ENCODE measurements around the gene CYP2W1. TPM values are rescaled to one million over a fixed set of nuclear protein-coding genes. Genes with fewer than 3 reads are reported as not detected.

CYP2W1 gene
- total RNA-seq, 1 donor from 2014 or later: 2.0 TPM

DNA sequence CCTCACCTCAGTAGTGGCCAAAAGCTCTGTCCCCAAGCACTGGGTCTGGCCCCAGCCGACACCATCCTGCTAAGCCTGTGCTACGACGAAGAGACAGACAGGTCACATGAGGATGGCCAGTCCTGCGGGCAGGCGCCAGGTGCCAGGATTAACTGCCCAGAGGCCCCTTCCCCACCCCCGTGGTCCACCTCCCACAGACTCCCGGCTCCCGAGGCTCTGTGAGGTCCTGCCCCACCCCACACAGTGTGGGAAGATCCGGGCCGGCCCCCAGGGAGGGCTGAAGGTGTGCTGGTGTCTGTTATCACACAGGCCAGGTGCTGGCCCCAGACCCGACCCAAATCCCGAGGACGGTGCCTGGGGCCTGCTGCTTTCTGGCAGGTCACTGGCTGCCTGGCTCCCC lies 27.2 kb downstream of the CYP2W1 start:
- no peak for DNase-seq (ENCODE audit: extremely low spot score in 2 of 2)
- no peak overlapping the region for H3K4me3 ChIP-seq
- no peaks in the 10 kb centered on the region for H3K9me3 ChIP-seq
- peaks cover 0 to 12% of the 10 kb centered on the region in 2 donors for H3K36me3 ChIP-seq
- TF ChIP-seq, protein P1, sequence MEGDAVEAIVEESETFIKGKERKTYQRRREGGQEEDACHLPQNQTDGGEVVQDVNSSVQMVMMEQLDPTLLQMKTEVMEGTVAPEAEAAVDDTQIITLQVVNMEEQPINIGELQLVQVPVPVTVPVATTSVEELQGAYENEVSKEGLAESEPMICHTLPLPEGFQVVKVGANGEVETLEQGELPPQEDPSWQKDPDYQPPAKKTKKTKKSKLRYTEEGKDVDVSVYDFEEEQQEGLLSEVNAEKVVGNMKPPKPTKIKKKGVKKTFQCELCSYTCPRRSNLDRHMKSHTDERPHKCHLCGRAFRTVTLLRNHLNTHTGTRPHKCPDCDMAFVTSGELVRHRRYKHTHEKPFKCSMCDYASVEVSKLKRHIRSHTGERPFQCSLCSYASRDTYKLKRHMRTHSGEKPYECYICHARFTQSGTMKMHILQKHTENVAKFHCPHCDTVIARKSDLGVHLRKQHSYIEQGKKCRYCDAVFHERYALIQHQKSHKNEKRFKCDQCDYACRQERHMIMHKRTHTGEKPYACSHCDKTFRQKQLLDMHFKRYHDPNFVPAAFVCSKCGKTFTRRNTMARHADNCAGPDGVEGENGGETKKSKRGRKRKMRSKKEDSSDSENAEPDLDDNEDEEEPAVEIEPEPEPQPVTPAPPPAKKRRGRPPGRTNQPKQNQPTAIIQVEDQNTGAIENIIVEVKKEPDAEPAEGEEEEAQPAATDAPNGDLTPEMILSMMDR (IDR thresholded peaks at IDR 0.05): no peak
- TF ChIP-seq POLR2AphosphoS5 (IDR thresholded peaks at IDR 0.05; ENCODE audit: insufficient read depth in 1 of 2, low read depth in 1 of 2) (no peak), POLR2A (IDR thresholded peaks at IDR 0.05) (no peak)
- no peak overlapping the region for H3K27ac ChIP-seq
- H3K27me3 ChIP-seq: no peaks in the 10 kb centered on the region
- H3K4me1 ChIP-seq: peaks cover 6% of the 10 kb centered on the region
- intact Hi-C loops (cut with DNase I): no loop called here

DNA sequence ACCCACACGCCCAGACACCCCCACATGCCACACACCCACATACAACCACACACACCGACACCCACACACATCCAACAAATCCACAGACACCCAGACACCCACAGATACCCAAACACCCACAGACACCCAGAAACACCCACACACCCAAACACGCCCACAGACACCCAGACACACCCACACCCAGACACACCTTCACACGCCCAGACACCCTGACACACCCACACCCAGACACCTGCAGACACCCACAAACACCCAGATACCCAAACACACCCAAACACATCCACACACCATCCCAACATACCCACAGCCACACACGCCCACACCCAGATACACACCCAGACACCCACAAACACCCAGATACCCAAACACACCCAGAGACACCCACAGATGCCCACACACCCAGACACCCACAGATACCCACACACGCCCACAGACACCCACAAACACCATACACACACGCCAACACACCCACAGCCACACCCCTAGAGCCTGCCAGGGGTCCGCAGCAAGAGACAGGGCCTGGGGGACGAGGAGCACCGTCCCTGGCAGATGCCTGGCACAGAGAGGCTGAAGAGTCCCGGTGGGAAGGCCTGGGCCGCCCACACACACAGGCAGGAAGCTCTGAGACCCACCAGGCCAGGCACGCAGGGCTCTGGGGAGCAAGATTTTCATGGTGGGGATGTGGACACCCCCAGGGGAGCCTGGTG lies 28.5 kb downstream of the CYP2W1 start:
- Histone ChIP-seq H3K4me3 (no peak overlapping the region), H3K9me3 (no peaks in the 10 kb centered on the region), H3K27ac (no peak overlapping the region), H3K27me3 (no peaks in the 10 kb centered on the region), H3K4me1 (peaks cover 6% of the 10 kb centered on the region), H3K36me3 (peaks cover 0 to 12% of the 10 kb centered on the region in 2 donors)
- DNase-seq (ENCODE audit: extremely low spot score in 2 of 2): no peak
- intact Hi-C loops (cut with DNase I): no loop called here
- no peak for TF ChIP-seq POLR2AphosphoS5 (IDR thresholded peaks at IDR 0.05; ENCODE audit: insufficient read depth in 1 of 2, low read depth in 1 of 2)
- TF ChIP-seq, protein P1 (IDR thresholded peaks at IDR 0.05): no peak

DNA sequence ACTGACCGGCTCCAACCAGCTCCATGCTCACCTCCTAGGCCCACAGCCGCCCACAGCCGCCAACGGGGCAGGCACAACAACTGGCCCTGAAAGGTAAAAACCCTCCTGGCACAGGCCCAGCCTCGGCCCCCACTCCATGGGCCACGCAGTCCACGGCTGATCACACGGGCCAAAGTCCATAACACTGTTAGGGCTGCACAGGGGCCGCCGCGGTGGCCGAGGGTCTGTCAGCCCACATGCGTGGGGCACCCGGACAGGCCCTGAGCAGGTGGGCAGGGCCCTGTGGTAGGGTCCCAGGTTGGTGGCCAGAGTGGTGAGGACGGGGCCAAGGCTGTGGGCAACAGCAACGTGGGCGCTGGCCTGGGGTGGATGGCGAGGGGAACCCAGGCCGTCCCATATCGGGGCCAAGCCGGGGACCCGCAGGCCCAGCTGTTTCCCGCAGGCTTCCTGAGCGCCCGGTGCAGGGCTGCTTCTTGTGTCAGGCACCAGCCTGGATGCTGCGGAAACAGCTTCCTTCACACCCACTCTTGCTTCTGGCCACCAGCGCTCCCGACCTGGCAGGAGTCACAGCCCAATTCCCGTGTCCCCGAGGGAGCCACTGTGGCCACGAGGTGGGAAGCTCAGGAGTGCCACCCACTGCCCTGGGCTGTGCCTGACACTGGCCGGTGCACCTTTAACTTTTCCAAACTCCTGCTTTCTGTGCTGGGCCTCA lies 29.2 kb downstream of the CYP2W1 start:
- Histone ChIP-seq H3K4me1 (peaks cover 6% of the 10 kb centered on the region), H3K4me3 (no peak overlapping the region)

DNA sequence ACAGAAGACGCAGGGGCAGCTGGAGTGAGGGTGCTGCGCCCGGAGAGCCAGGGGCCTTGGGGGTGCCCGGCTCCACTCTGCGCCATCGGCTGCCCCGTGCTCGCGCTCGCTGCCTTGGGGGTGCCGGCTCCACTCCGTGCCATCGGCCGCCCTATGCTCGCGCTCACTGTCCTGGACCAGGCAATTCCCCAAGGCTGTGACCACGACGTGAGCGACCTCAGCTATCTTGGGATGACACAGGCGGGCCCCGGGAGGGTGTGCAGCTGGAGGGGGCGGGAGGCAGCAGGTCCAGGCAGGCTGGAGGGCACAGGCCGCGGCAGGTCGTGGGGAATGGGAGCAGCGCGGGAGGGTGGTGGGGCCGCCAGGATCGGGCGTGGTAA lies 29.7 kb downstream of the CYP2W1 start:
- TF ChIP-seq, protein P1 (IDR thresholded peaks at IDR 0.05): no peak
- TF ChIP-seq POLR2AphosphoS5 (IDR thresholded peaks at IDR 0.05; ENCODE audit: insufficient read depth in 1 of 2, low read depth in 1 of 2): no peak
- TF ChIP-seq POLR2A (IDR thresholded peaks at IDR 0.05): no peak
- no peaks in the 10 kb centered on the region for H3K9me3 ChIP-seq
- no peak overlapping the region for H3K4me3 ChIP-seq
- peaks cover 6% of the 10 kb centered on the region for H3K4me1 ChIP-seq
- peaks cover 0 to 12% of the 10 kb centered on the region in 2 donors for H3K36me3 ChIP-seq
- H3K27me3 ChIP-seq: no peaks in the 10 kb centered on the region
- intact Hi-C loops (cut with DNase I): no loop called here
- no peak for DNase-seq (ENCODE audit: extremely low spot score in 2 of 2)
- no peak overlapping the region for H3K27ac ChIP-seq

More for the DNA sequence above, 29.2 kb downstream of the CYP2W1 start:
- no peak overlapping the region for H3K27ac ChIP-seq
- intact Hi-C loops (cut with DNase I): no loop called here
- DNase-seq (ENCODE audit: extremely low spot score in 2 of 2): no peak
- peaks cover 0 to 12% of the 10 kb centered on the region in 2 donors for H3K36me3 ChIP-seq
- no peaks in the 10 kb centered on the region for H3K27me3 ChIP-seq
- no peak for TF ChIP-seq POLR2A (IDR thresholded peaks at IDR 0.05)
- TF ChIP-seq, protein P1 (IDR thresholded peaks at IDR 0.05): no peak
- no peak for TF ChIP-seq POLR2AphosphoS5 (IDR thresholded peaks at IDR 0.05; ENCODE audit: insufficient read depth in 1 of 2, low read depth in 1 of 2)
- H3K9me3 ChIP-seq: no peaks in the 10 kb centered on the region

DNA sequence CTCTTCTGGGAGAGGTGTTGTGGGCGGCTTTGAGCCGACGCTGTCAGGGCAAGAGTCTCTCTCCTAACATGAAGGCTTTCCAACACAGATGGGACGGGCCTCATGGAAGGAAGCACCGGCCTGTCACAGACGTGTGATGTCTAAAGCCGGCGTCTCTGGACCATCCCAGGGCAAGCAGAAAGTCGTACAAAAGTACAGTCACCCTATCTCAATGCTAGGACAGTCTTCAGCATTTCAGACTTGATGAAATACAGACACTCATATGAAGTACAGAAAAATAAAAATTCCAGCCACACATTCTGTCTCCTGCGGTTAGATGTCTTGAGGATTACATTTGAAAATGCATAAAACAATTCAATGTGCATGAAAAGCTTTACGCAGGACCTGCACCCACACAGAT lies 30.6 kb downstream of the CYP2W1 start:
- DNase-seq (ENCODE audit: extremely low spot score in 2 of 2): no peak
- Histone ChIP-seq H3K36me3 (peaks cover 0 to 12% of the 10 kb centered on the region in 2 donors), H3K27me3 (no peaks in the 10 kb centered on the region), H3K4me3 (no peak overlapping the region), H3K4me1 (peaks cover 6% of the 10 kb centered on the region), H3K27ac (no peak overlapping the region), H3K9me3 (no peaks in the 10 kb centered on the region)
- TF ChIP-seq, protein P1 (IDR thresholded peaks at IDR 0.05): no peak
- no peak for TF ChIP-seq POLR2AphosphoS5 (IDR thresholded peaks at IDR 0.05; ENCODE audit: insufficient read depth in 1 of 2, low read depth in 1 of 2)
- TF ChIP-seq POLR2A (IDR thresholded peaks at IDR 0.05): no peak
- intact Hi-C loops (cut with DNase I): no loop called here

Data from vagina (tissue), 2 donors.